A673 (cell line): ENCODE results near the gene PCGF2. TPM values are rescaled to one million over a fixed set of nuclear protein-coding genes. Genes with fewer than 3 reads are reported as not detected.

Experiments
- BruUV-seq: library from RNA; stranded (reverse); fragments of 400-500 nt; replicated peaks from 2 replicates; lab custom pipeline; 2021; lab: Mats Ljungman, UMichigan
- CTCF ChIA-PET: fragments of 300-600 bp; sonication (Branson Sonifier 250); formaldehyde crosslinking; loops from one replicate; lab custom pipeline; 2022; ENCODE audit warnings: antibody characterized with exemption; lab: Charles Lee
- POLR2A ChIA-PET: fragments of 300-600 bp; sonication (Branson Sonifier 250); formaldehyde crosslinking; loops from one replicate; lab custom pipeline; 2022; ENCODE audit warnings: antibody characterized with exemption; ENCODE audit not compliant: low non-redundant PET; lab: Charles Lee
- DNase-seq: peaks from one replicate; pipeline ENCODE4 v3.0.0-alpha.2; 2015; ENCODE audit warnings: low spot score
- H3K27ac ChIP-seq: fragments of 200-600 bp; sonication (generic); 2 replicates; pipeline ENCODE4 v1.5.1; 2016; ENCODE audit warnings: mixed run types, low read depth, mild to moderate bottlenecking, mixed read lengths, antibody characterized with exemption, low read length; ENCODE audit not compliant: poor library complexity, severe bottlenecking
- H3K27me3 ChIP-seq: fragments of 200-600 bp; sonication (generic); replicated peaks from 2 replicates; pipeline ENCODE4 v1.6.1; 2017; ENCODE audit warnings: mixed run types, low read depth, mild to moderate bottlenecking, mixed read lengths, antibody characterized with exemption, low read length; ENCODE audit not compliant: insufficient read depth, poor library complexity
- H3K36me3 ChIP-seq: fragments of 200-600 bp; sonication (generic); 2 replicates; pipeline ENCODE4 v1.6.1; 2016; ENCODE audit warnings: mixed run types, mild to moderate bottlenecking, mixed read lengths, antibody characterized with exemption, low read length; ENCODE audit not compliant: insufficient read depth, poor library complexity, severe bottlenecking
- H3K4me1 ChIP-seq: fragments of 200-600 bp; sonication (generic); 2 replicates; pipeline ENCODE4 v1.6.1; 2017; ENCODE audit warnings: mixed run types, mild to moderate bottlenecking, mixed read lengths, antibody characterized with exemption, low read length; ENCODE audit not compliant: insufficient read depth, poor library complexity, severe bottlenecking
- H3K4me3 ChIP-seq: fragments of 200-600 bp; sonication (generic); 2 replicates; pipeline ENCODE4 v1.5.1; 2016; ENCODE audit warnings: low read depth, mixed run types, mild to moderate bottlenecking, mixed read lengths, low read length; ENCODE audit not compliant: poor library complexity, severe bottlenecking
- H3K9me3 ChIP-seq: fragments of 200-600 bp; sonication (generic); 2 replicates; pipeline ENCODE4 v1.6.1; 2016; ENCODE audit warnings: mixed run types, low read depth, mild to moderate bottlenecking, mixed read lengths, antibody characterized with exemption, low read length; ENCODE audit not compliant: poor library complexity, severe bottlenecking
- CTCF ChIP-seq: fragments of 300-800, 200-600 bp; sonication (generic); conservative IDR thresholded peaks from 2 replicates; pipeline ENCODE4 v1.5.1; 2017; ENCODE audit warnings: low read depth, mild to moderate bottlenecking, antibody characterized with exemption, low read length, moderate library complexity, mixed read lengths
- EZH2 ChIP-seq: fragments of 200-600 bp; sonication (generic); IDR thresholded peaks from 2 replicates; pipeline ENCODE4 v1.6.1; 2017; ENCODE audit warnings: borderline replicate concordance, low read depth, mild to moderate bottlenecking, mixed read lengths, antibody characterized with exemption, low read length; ENCODE audit not compliant: poor library complexity, severe bottlenecking
- intact Hi-C: fragments of 100-400 bp; cut with micrococcal nuclease; formaldehyde crosslinking; loops from one replicate; pipeline ENCODE4 v1.10.0; 2022; ENCODE audit not compliant: unreplicated experiment
- total RNA-seq: library from RNA; stranded (reverse); gene quantifications from 2 replicates; pipeline ENCODE4 v1.2.3, GENCODE V29; 2021

PCGF2 gene
- total RNA-seq, 1 experiment from 2014 or later: 34.4 TPM

GRCh38 chr17:38725066-38725465 lies 23.1 kb downstream of the PCGF2 start:
- Histone ChIP-seq H3K27me3 (no peaks in the 10 kb centered on the region), H3K9me3 (no peaks in the 10 kb centered on the region), H3K4me1 (no peaks in the 10 kb centered on the region), H3K4me3 (no peak overlapping the region), H3K36me3 (no peaks in the 10 kb centered on the region), H3K27ac (no peak overlapping the region)
- ChIA-PET CTCF (no interaction called here), POLR2A (no interaction called here)
- no peak for DNase-seq
- intact Hi-C loops: no loop called here
- no TSS peak for BruUV-seq
- TF ChIP-seq EZH2 (no peak), CTCF (no peak)

DNA sequence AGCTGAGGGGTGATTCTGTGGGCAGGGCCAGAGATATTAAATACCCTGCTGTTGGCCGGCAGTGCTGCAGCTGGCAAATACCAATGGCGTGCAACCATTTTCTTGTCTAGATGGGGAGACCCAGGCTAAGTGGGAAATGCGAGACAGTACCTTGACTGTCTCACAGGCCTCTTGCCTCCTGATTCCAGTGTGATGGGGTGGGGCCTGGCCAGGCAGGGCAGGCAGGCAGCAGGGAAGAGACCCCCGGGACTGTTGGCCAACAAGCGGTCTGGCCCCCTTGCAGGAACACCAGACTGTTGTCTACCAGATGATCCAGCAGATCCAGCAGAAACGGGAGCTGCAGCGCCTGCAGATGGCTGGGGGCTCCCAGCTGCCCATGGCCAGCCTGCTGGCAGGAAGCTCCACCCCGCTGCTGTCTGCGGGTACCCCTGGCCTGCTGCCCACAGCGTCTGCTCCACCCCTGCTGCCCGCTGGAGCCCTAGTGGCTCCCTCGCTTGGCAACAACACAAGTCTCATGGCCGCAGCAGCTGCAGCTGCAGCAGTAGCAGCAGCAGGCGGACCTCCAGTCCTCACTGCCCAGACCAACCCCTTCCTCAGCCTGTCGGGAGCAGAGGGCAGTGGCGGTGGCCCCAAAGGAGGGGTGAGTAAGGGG lies 23.7 kb downstream of the PCGF2 start:
- intact Hi-C loops: no loop called here
- ChIA-PET POLR2A (no interaction called here), CTCF (no interaction called here)
- H3K27ac ChIP-seq: no peak overlapping the region
- H3K4me3 ChIP-seq: no peak overlapping the region
- no peaks in the 10 kb centered on the region for H3K4me1 ChIP-seq
- no peaks in the 10 kb centered on the region for H3K27me3 ChIP-seq
- BruUV-seq: no TSS peak
- H3K9me3 ChIP-seq: no peaks in the 10 kb centered on the region
- DNase-seq: no peak
- H3K36me3 ChIP-seq: no peaks in the 10 kb centered on the region
- no peak for TF ChIP-seq EZH2
- no peak for TF ChIP-seq CTCF

DNA sequence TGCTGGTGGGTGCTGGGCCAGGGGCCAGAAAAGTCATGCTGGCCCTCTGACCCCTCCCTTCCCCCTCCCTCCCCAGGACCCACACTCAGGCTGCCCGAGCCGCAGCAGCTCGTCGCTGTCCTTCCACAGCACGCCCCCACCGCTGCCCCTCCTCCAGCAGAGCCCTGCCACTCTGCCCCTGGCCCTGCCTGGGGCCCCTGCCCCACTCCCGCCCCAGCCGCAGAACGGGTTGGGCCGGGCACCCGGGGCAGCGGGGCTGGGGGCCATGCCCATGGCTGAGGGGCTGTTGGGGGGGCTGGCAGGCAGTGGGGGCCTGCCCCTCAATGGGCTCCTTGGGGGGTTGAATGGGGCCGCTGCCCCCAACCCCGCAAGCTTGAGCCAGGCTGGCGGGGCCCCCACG lies 26.3 kb downstream of the PCGF2 start:
- ChIA-PET POLR2A (interaction anchor here (0.5 kb wide), 1 partner anchor 306 kb away, joined by 9 read pairs; no protein-coding TSS in a partner anchor), CTCF (no interaction called here)
- DNase-seq: no peak
- Histone ChIP-seq H3K4me1 (no peaks in the 10 kb centered on the region), H3K27ac (no peak overlapping the region), H3K27me3 (no peaks in the 10 kb centered on the region), H3K9me3 (no peaks in the 10 kb centered on the region), H3K4me3 (no peak overlapping the region), H3K36me3 (peaks cover 5% of the 10 kb centered on the region)
- no TSS peak for BruUV-seq
- intact Hi-C loops: no loop called here
- TF ChIP-seq EZH2: no peak
- TF ChIP-seq CTCF: no peak
